Neural progenitor cell (in vitro differentiated cells): ENCODE data around the gene ADGRL1.
"Not testable (repeated sequence)": the region's sequence is repeated elsewhere in the genome, so short reads cannot be mapped to it uniquely, and the experiment has no call there.

Experiments
- CTCF ChIP-seq: fragments of 200-600 bp; sonication (generic); IDR thresholded peaks from 2 replicates; pipeline ENCODE4 v1.5.1; 2017; ENCODE audit warnings: antibody characterized with exemption, mild to moderate bottlenecking
- EZH2 ChIP-seq: fragments of 200-600 bp; sonication (generic); IDR thresholded peaks from 2 replicates; pipeline ENCODE4 v1.6.1; 2017; ENCODE audit warnings: antibody characterized with exemption, mild to moderate bottlenecking, moderate library complexity

GRCh38 chr19:14186684-14187083 lies 19.3 kb downstream of the ADGRL1 start:
- not testable (repeated sequence) for TF ChIP-seq CTCF, EZH2
